ENCODE measurements around the gene MPEG1.

The MPEG1 gene

DNA sequence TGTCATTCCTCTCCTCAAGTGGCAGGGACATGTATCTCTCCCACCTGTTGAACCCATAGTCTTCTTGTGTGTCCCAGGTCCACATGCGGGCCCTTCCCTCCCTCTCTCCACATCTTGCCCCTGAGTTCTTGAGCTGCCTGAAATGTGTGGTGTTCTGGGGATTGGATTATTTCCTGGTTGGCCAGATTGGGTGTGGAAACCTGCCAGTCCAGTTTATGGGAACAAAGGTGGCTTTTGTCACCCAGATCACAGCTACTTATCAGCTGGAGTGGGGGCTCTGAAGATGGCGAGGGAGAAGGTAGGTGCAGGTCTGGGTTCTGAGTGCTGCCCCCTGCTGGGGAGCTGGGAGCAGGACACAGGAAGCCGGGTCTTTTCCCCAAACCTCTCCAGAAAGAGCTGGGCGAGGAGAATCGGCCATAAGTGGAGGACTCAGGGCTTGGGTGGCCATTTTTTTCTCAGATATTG, 26.6 kb downstream of the MPEG1 start:
- no peak for DNase-seq

DNA sequence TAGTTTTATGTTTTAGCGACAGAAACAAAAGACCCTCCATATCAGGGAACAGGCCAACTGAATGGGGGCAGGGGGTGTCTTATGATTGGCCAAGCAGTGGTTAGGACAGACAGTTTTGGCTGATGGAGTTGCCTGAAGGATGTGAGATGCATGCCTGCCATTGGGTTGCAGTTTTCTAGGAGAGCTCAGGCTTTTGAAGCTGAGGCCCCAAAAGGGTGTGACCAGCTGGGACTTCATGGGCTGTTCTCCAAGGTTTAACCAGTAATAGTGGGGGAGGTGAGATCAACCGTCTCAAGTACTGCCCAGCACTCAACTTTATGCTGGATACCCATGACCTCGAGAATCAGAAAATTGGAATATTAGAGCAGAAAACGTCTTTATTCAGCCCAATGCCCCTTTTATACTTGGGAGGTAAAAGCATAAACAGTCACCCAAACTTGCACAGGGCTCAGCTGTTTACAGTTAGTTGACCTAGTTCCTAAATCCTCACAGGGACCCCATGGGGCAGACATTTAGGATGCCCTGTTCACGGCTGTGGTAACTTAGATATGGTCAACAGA, 27.3 kb downstream of the MPEG1 start:
- no peak for DNase-seq

DNA sequence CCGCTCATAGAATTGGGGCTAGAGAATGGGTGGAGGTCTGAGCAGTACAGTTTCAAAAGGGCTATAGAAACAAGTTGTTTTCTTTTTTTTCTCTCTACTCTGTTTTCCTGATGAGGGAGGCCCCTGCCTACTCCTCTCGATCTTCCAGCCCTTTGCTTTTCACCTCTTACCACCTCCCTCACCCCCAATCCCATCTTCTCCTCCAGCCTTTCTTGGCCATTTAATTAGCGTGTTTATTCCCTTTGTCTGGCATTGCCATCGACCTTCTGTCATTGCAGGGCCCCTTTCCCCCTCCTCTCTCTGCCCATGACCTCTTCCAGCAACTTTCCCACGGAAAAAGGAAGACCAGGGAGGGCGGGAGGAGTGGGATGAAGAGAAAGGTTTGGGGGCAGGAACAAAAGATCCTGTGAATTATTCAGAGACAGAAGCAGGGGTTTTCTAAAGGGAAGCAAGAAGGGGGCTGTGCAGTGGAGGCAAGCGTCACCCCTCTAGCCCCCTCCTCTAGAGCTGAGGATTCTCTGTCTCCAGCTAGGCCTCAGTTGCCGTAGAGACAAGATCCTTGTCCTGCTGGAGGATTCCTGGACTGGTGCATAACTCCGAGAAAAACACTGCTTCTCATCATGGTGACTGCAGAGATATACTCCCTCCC, 27.9 kb downstream of the MPEG1 start:
- no peak for DNase-seq

DNA sequence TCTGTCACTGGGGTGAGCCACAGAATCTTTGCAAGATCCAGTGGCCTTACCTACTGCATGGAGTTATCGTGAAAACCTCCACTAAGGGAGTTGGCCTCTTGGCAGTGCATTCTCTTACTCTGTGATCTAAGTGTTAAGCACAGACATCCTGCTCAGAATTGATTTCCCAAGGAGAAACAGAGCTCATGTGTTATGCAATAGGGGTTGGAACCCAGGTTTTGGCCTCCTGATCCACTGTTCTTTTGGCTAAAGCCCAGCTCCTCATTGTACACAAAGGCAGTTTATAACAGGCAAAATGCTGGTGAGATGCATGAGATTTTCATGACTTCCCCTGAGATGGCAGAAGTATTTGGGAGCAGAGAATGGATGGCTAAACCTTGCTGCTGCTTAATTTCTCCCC, 29.0 kb downstream of the MPEG1 start:
- DNase-seq = no peak

DNA sequence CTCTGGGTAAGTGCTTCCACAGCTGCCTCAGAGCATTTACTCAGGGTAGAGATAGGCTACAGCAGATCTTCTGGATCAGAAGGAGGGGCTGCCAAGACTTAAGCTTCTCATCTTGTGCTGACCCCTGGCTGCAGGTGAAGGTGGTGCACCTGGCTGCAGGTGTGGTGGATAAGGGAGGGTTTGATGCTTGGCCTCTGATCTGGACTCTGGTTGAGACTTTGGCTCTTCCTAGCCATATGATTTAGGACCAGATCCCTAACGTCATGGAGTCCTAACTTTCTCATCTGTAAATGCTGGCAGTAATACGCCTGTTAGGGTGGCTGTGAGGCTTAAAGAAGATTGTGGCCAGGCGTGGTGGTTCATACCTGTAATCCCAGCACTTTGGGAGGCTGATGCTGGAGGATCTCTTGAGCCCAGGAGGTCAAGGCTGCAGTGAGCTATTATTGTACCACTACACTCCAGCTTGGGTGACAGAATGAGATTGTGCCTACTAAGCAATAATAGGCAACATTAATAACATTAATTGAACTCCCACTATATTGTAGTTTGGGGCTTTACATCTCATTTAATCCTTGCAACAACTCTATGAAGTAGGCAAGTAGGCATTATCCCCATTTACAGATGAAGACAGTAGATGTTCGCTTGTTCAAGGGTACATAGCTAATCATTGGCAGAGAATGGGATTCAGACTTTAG, 30.1 kb downstream of the MPEG1 start:
- DNase-seq = no peak

DNA sequence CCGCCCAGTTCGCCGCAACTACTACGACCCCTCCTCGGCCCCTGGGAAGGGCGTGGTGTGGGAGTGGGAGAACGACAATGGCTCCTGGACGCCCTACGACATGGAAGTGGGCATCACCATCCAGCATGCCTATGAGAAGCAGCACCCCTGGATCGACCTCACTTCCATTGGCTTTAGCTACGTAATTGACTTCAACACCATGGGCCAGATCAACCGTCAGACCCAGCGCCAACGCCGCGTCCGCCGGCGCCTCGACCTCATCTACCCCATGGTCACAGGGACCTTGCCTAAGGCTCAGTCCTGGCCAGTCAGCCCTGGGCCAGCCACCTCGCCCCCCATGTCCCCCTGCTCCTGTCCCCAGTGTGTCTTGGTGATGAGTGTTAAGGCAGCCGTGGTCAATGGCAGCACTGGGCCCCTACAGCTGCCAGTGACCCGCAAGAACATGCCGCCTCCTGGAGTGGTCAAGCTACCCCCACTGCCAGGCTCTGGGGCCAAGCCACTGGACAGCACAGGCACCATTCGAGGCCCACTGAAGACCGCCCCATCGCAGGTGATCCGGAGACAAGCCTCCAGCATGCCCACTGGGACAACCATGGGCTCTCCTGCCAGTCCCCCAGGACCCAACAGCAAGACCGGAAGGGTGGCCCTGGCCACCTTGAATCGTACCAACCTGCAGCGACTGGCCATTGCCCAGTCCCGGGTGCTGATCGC, 30.8 kb downstream of the MPEG1 start:
- no peak for DNase-seq

DNA sequence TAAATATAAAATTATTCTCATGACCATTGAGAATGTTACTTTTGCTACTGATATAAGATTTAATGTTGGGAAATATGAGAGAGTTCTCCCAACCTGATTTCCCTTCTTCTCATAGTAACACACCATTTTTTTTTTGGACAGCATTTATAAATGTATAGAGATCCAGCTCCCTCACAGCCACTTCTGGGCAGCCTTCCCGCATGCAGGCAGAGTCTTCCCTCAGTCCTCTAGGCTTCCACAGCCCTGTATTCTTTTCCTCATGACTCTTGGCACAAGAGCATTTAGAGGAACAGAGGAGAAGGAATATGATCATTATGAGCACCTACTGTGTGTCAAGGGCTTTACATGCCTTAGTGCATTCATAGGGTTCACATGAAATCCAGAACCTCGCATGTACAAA, 31.8 kb downstream of the MPEG1 start:
- DNase-seq = no peak

DNA sequence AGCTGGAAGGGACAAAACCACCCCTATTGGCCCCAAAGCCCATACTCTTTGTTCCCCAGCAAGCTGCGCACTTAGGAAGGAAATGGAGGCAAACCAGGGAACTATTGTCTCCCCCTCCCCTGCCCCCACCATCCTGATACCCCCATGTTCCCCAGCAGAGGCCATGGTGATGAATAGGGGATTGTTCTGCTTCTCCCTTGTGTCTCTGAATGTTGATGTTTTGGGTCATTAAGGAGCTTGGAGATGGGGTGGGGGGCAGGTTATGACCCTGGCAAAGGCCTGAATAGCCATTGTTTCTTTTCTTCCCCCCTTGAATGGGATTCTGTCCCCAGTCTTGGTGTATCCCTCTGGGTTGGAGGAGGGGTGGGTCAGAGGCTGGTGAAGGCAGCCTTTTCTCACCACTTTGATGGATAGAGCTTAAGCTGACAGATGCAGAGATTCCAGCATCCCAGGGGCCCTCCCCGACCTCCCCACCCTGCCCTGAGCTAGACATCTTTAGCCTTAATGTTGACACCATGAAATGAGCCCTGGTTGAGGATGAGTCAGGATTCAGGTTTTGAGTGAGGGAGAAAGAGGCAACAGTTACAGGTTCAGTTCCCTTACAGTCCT, 32.5 kb downstream of the MPEG1 start:
- DNase-seq = no peak

DNA sequence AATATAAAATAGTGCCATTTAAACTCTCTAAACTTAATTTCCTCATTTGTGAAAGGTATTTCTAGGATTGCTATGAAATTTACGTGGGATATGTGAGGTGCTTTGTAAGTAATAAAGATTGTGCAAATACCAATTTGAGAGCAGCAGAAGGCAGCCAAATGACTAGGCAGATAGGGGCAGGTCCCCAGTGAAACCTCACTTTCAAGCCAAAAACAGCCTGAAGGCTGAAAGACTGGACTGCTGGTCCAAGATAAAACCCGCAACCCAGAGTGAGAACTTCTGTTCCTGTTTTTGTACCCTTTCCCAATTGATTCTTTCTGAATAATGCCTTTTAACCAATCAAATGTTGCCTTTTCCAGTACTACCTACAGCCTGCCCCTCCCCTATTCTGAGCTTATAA, 33.6 kb downstream of the MPEG1 start:
- DNase-seq = no peak

DNA sequence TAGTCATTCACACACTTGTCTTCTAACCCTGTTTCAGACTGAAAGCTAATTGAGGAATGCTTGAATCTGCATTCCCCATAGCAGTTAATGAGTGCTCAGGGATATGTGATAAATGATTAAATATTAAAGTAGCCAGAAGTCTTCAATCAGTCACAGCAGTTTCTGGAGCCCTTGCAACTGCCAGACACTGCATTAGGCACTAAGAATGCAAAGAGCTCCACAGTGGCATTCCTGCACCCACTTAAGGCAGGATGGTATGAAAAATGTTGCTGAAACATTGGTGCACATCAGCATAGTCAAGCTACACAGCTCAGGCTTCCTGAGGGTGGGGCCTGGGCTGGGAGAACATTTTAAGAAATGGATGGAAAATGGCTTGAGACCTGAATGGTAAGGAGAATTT, 34.3 kb downstream of the MPEG1 start:
- no peak for DNase-seq

DNA sequence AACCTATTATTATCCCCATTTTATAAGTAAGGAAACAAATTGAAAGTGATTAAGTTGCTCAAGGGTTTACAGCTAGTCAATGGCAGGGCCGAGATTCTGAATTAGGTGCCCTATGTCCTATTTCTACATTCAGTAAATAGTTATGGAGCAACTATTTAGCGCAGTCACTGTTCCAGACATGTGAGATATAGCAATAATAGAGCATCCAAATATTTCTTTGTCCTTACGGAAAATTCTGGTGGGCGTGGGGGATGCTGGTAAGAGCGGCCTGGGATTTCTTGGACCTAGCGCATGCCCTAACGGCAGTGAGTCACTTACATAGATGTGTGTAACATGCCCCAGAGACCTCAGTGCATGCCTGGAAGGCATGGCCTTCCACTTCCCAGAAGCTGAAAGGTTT, 36.4 kb downstream of the MPEG1 start:
- DNase-seq = no peak

DNA sequence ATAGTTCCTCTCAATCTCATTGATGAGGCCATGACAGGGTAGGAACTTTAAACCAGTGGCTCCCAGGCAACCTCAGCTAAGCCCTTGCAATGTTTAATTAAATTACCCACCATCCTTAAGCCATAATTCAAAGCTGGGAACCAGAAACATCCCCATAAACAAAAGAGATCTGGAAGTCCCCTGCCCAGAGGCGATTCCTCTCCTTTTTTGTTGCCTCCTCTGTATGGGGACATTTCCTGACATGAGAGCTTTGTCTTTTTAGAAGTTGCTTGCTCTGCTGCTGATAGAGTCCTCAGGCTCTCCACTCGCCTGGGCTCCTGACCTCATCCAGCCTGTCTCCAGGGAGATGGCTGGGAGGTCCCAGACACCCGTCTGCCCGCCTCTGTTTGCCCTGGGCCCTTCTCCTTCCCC, 37.6 kb downstream of the MPEG1 start:
- DNase-seq = no peak

DNA sequence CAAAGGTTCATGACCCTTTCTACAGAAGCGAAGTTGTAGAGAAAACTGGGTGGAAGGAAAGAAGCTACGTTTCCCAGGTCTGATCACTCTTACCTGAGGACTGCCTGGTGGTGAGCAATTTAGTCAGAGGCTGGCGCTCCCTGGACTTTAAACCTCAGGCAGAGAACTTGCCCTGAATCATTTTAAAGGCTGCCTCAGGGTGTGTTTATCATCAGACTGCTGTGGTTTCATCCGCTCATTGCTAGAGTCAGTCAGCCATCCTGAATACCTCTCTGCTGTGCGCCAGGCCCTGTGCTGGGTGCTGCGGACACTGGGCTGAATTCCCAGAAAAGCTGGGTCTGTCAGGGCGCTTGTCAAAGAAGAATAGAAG, 38.1 kb downstream of the MPEG1 start:
- no peak for DNase-seq

DNA sequence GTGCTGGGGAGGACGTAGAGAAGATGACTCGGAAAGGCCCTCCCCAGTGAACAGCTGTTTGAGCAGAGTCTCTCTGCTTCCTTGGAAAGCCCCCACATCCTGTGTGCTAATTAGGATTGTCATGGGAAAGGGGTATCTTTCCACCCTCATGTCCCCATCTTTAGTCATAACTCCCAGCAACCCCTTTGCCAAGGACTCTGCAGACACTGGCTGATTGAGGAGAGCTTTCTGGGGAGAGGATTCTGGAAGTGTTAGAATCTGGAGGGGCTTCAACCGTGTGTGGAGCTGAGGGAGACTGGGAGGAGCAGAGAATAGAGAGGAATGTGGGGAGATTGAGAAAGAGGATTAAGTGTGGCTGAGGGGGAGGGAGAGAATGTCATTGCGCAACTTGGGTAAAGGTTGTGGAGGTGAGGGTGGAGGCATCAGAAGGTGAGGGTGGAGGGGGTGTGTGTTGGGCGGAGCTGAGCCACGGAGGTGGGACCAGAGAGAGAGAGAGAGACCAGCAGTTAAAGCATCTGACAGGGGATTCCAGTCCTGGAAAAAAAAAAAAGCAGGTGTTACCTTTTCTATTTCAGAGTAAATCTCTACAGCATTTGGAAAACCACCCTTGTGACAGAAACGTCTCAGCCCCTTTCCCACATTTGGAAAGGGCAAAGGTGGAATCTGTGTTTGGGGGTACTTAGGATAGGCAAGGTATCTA, 38.6 kb downstream of the MPEG1 start:
- DNase-seq = no peak

DNA sequence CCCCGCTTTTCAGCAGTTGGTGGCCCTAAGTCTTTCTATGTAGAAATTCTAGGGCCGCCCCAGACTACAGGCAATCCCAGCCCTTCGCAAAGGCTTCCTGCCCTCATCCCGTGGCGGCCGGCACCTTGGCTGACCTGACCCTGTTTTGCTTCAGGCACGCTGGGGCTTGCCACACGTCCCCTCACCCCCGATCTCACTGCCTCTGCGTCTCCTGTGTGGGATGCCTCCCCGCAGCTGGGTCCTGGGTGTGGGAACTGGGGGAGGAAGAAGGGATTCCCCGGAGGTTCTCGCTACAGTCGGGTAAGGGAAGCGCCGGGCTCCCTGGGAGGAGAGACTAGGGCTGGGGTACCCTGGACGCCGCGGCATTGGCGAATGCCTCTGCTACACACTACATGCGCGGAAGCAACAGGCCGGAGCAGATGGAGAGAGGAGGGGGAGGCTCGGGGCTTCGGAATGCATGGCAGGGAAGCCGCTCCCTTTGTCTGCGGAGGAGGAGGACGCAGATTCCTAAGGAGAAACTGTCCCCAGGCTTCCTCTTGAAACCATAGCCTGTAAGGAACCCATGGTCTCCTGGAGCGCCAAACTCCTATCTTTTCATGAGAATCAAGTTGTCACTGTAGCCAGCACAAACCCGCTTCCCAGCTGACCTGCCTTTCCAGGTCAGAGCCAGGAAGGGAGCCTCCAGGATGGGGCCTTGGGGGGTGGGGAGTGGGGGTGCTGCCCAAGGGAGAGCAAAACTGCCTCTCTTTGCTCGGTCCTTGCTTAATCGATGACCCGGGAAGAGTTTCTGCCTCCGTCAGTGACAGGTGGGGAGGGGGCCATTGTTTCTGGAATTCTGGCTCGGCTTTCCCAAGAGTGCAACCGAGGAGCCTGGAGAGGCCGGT, 39.4 kb downstream of the MPEG1 start:
- no peak for DNase-seq

DNA sequence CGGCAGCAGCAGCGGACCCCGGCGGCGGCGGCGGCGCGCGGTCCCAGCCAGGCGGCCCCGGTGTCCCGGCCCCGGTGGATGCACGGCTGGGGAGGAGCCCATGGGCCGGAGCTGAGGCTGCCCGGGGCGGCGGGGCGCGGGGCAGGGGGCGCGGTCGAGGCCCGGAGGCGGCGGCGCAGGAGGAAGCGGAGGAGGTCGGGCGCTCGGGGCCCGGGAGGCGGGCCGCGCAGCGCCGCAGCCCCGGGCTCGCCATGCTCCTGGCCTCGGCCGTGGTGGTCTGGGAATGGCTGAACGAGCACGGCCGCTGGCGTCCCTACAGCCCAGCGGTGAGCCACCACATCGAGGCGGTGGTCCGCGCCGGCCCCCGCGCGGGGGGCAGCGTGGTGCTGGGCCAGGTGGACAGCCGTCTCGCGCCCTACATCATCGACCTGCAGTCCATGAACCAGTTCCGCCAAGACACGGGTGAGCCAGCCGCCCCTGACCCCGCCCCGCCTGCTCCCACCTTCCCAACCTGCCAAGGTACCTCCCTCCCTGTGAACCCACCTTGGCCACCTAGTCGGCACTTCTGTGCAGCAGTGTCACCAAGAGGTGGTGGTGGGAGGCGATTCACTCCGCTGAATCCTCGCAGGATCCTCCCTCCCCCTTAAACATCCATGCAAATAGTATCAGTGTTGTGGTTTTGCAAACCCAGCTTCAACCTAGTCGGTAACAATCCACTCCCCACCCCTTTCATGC, 40.2 kb downstream of the MPEG1 start:
- no peak for DNase-seq

DNA sequence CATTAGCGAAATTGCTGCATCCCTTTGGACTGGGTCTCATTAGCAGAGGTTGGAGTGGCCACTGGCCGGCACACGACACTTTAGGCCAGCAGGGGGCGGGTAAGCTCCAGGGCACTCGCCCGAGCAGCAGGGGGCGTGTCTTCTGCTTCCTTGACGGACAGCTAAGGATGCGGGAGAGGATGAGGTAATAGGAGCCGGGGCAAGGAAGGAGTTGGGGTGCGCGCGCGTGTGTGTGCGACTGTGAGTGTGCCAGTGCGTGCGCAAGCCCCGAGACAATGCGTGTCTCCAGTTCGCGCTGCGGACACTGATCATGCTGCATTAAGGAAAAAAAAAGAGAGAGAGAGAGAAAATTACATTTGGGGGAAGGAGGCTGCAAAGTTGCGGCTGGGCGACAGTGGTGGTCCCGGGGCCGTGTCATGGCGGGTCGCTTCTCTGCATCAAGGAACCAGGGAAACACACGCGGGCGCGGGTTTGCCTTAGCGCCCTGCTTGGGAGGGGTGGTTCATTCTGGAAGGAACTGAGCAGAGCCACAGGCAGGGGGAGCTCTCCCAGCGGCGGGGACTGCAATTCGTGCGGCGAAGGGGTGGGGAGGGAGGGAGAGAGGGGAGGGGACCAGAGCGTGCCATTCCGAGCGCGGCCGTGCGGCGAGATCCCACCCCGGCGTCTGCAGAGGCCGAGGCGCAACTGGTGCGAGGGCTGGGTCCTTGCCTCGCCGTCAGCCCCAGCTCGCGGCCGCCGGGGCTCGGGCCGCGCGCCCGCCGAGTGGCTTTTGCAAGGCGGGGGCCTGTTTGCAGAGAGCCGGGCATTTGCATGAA, 41.0 kb downstream of the MPEG1 start, which contains the start of gene DTX4:
Gene DTX4, plus strand, starts transcription at position 625 of the 815 bp plus-strand sequence. CDS start 464 bp downstream, outside the sequence.
- peak; percentile 52 to 84 for DNase-seq

DNA sequence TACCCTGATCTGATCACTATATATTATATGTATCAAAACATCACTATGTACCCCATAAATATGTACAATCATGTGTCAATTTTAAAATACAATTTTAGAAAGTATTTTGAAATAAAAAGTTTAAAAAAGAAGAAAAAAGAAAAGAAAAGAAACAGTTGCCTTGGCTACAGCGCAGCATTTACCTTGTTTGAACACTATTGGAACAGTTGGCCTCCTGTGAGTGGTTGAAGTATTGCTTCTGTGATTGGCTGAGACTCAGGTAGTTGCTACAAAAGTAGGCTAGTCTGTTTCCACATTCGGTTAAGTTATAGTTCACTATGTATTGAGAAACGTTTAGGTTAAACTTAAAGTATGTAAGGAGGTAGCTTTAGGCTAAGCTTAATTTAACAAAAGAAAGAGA, 48.7 kb downstream of the MPEG1 start:
- DNase-seq = no peak
